AG10803 (cell line): ENCODE measurements around the gene RAD1.

Source experiments
- DNase-seq: peaks from one replicate; pipeline ENCODE4 v3.0.0; 2010; ENCODE audit warnings: low read depth
- H3K4me3 ChIP-seq: 2 replicates; pipeline ENCODE4 v1.5.1; 2011; ENCODE audit warnings: mild to moderate bottlenecking, low read length, control low read depth
- CTCF ChIP-seq: conservative IDR thresholded peaks from 2 replicates; pipeline ENCODE4 v1.5.1; 2011; ENCODE audit warnings: mild to moderate bottlenecking, low read length, control low read depth, inconsistent platforms

Gene RAD1

DNA sequence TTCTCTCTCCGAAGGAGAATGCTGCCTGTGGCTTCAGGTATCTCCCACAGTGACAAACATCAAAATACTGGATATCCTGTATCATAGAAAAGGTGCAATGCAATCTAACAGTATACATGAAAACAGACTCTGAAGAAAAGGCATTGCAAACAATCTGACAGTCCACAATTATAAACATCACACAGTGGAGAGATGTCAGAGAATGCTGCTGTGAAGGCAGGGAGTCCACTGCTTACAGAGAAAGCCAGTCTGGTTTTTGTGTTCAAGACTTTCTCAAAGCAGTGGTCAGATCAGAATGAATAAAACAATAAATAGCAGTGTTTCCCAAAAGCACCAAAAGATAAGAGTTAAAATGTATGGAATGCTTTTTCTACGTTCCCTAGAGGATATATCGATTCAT is 47.6 kb downstream of the RAD1 start:
- no peak overlapping the region for H3K4me3 ChIP-seq
- no peak for DNase-seq
- TF ChIP-seq CTCF: no peak

GRCh38 chr5:34866989-34867471 is 48.3 kb downstream of the RAD1 start:
- no peak for DNase-seq
- H3K4me3 ChIP-seq: no peak overlapping the region
- no peak for TF ChIP-seq CTCF

- H3K4me3 ChIP-seq: no peak overlapping the region
- no peak for TF ChIP-seq CTCF
- no peak for DNase-seq
Observed at GRCh38 chr5:34865091-34865490, 50.2 kb downstream of the RAD1 start.

- H3K4me3 ChIP-seq: no peak overlapping the region
- no peak for TF ChIP-seq CTCF
- DNase-seq: no peak
Observed at GRCh38 chr5:34863946-34864345, 51.4 kb downstream of the RAD1 start.

DNA sequence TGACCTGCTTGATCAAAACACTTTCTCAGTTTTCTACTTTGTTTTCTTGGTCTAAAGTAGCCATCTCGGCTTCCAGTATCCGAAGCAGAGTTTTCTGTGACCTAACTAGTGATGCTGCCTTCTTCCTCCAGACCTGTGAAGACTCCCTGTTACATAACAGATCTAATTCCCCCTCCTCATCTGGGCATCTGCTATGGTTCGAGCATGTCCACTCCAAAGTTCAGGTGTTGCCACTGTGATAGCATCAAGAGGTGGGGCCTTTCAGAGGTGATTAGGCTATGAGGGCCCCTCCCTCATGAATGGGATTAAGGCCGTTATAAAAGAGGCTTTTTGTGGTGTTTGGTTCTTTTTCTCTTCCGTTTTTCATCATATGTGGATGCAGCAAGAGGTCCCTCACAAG is 56.1 kb downstream of the RAD1 start:
- no peak overlapping the region for H3K4me3 ChIP-seq
- DNase-seq: no peak
- no peak for TF ChIP-seq CTCF

DNA sequence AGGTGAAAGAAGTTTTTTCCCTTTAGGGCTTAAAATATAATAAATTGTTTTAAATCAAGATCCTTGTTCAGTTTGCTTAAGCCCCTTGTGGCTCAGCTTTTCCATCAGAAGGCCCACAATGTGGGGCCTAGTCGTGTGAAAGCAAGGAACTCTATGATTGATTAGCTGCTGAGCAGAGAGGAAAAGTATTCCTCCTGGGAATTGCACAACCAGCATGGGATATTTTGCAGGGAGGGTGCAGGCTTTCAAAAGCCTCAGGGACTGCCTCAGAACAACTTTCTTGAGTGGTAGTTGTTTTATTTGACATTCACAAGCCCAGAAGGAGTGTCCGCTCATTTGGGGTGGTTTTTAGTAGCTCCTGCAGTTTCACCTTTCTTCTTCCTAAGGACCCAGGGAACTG is 56.5 kb downstream of the RAD1 start:
- TF ChIP-seq CTCF: no peak
- H3K4me3 ChIP-seq: no peak overlapping the region
- DNase-seq: peak; percentile 64

GRCh38 chr5:34857894-34858293 is 57.4 kb downstream of the RAD1 start:
- DNase-seq: no peak
- no peak for TF ChIP-seq CTCF
- H3K4me3 ChIP-seq: no peak overlapping the region
